Esophagus squamous epithelium (tissue), 5 donors: ENCODE measurements around the gene JPH2. TPM values are rescaled to one million over a fixed set of nuclear protein-coding genes. Genes with fewer than 3 reads are reported as not detected.

Source experiments
- DNase-seq: peaks from one replicate; lab custom pipeline; 2025; lab: John Stamatoyannopoulos, UW
- H3K27ac ChIP-seq, 4 donors: fragments of 200-600 bp; sonication (generic); one replicate each; pipeline ENCODE4 v1.5.1; 2016 to 2019; ENCODE audit warnings: mild to moderate bottlenecking in 1 of 4
- H3K27me3 ChIP-seq, 4 donors: fragments of 200-600 bp; sonication (generic); 1 replicate in 3 of 4; 2 replicates in 1 of 4; pipeline versions ENCODE4 v1.5.1 to v1.6.0; 2017 to 2021; ENCODE audit warnings: antibody characterized with exemption in 1 of 4
- H3K36me3 ChIP-seq, 3 donors: fragments of 200-600 bp; sonication (generic); one replicate each; pipeline ENCODE4 v1.5.1; 2016 to 2019
- H3K4me1 ChIP-seq, 3 donors: fragments of 200-600 bp; sonication (generic); one replicate each; pipeline ENCODE4 v1.5.1; 2017 to 2019
- H3K4me3 ChIP-seq, 4 donors: fragments of 200-600 bp; sonication (generic); 1 replicate in 3 of 4; 2 replicates in 1 of 4; pipeline ENCODE4 v1.5.1; 2016 to 2019; ENCODE audit warnings: mild to moderate bottlenecking in 2 of 4, moderate library complexity in 1 of 4
- H3K9me3 ChIP-seq, 3 donors: fragments of 200-600 bp; sonication (generic); one replicate each; pipeline ENCODE4 v1.5.1; 2016 to 2019
- POLR2A ChIP-seq, 4 donors: fragments of 450-650 bp; IDR thresholded peaks; one replicate each; pipeline ENCODE4 v1.6.1; 2017; ENCODE audit warnings: antibody characterized with exemption in 4 of 4, mild to moderate bottlenecking in 4 of 4, moderate library complexity in 3 of 4
- WGBS, 2 donors: methylation state at CpG; one replicate each; pipeline ENCODE4 v1.1.5; 2018; 5-methylcytosine and 5-hydroxymethylcytosine counted together
- intact Hi-C: fragments of 100-400 bp; cut with DNase I; formaldehyde crosslinking; loops from one replicate; pipeline ENCODE4 v1.15.0; 2022
- total RNA-seq, 4 donors: library from RNA; depleted of rRNA; stranded (reverse); fragments of >200 nt; gene quantifications; one replicate each; pipeline ENCODE4 v1.1.0, GENCODE V29; 2016
- TF ChIP-seq, protein P1 (sequence below), 6 experiments: fragments of 450-650 bp in 4 of 6; fragments of 200-600 bp in 2 of 6; sonication (generic) in 2 of 6; IDR thresholded peaks; one replicate each; pipeline ENCODE4 v1.5.1; 2016 to 2019; ENCODE audit warnings: antibody characterized with exemption in 6 of 6, mild to moderate bottlenecking in 4 of 6, moderate library complexity in 4 of 6
- donor health status: DM: yes; HTN: yes; CAD: no.

Gene JPH2
- total RNA-seq, 4 donors from 2014 or later, result 2.4 to 32.0 (median 6.8) TPM

DNA sequence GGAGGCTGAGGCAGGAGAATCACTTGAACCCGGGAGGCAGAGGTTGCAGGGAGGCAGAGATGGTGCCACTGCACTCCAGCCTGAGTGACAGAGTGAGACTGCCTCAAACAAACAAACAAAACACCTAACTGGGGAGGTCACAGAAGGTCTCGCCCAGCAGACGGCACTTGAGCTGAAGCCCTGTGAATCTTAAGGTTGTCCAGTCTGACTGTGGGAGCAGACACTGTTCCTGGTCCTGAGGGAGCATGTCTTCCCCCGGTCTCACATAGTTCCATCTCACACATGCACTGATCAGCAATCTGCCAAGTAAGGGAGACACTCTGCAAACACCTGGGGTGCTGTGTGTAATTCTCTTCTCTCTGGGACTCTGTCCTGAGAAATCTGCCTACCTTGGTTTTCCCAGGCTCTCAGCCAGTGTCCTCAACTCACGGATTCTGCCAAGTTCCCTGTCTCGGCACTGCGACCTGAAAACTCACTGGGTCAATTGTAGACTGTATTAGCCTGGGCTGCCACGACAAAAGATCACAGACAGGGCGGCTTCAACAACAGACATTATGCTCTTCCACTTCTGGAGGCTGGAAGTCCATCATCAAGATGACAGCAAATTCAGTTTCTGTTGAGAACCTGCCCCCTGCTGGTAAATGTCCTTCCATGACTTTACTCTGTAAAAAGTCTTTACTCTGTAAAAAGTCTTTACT, 94.3 kb downstream of the JPH2 start:
- DNase-seq, result no peak
- Histone ChIP-seq H3K27me3 (peaks cover 0 to 3% (median 0%) of the 10 kb centered on the region in 4 donors), H3K36me3 (no peaks in the 10 kb centered on the region), H3K9me3 (no peaks in the 10 kb centered on the region), H3K27ac (no peak overlapping the region), H3K4me3 (no peak overlapping the region), H3K4me1 (peaks cover 12 to 30% (median 17%) of the 10 kb centered on the region in 3 donors)
- 70 to 81% methylated on average over 7 to 9 of the region's 9 CpGs for WGBS, 2 donors
- intact Hi-C loops, result no loop called here
- TF ChIP-seq, protein P1, sequence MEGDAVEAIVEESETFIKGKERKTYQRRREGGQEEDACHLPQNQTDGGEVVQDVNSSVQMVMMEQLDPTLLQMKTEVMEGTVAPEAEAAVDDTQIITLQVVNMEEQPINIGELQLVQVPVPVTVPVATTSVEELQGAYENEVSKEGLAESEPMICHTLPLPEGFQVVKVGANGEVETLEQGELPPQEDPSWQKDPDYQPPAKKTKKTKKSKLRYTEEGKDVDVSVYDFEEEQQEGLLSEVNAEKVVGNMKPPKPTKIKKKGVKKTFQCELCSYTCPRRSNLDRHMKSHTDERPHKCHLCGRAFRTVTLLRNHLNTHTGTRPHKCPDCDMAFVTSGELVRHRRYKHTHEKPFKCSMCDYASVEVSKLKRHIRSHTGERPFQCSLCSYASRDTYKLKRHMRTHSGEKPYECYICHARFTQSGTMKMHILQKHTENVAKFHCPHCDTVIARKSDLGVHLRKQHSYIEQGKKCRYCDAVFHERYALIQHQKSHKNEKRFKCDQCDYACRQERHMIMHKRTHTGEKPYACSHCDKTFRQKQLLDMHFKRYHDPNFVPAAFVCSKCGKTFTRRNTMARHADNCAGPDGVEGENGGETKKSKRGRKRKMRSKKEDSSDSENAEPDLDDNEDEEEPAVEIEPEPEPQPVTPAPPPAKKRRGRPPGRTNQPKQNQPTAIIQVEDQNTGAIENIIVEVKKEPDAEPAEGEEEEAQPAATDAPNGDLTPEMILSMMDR (IDR thresholded peaks at IDR 0.05), result peak in 5 of 6 experiments; percentile 22 to 60 (median 31)
- no peak for TF ChIP-seq POLR2A (IDR thresholded peaks at IDR 0.05)

DNA sequence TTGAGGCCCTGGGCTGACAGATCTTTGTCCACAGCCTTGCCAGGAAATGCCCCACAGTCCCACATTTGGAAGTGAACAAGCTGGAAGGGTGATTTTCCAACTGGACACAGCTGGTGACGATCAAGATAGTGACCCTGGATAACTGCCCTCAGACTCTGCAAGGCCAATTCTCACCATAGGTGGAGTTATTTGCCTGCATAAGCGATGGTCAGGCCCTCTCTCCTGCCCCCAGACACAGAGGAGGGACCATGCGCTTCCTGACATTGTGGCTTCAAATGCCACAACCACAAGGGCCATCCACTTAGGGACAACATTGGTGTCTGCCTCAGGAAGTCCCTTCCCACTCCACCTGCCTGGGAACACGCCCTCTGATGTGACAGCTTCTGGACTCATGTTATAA, 96.0 kb downstream of the JPH2 start:
- no peak for DNase-seq
- no peak for TF ChIP-seq POLR2A (IDR thresholded peaks at IDR 0.05)
- TF ChIP-seq, protein P1 (IDR thresholded peaks at IDR 0.05), result no peak
- 67 to 82% methylated on average over 2 to 4 of the region's 4 CpGs for WGBS, 2 donors
- H3K4me1 ChIP-seq, result peaks cover 16 to 40% (median 22%) of the 10 kb centered on the region in 3 donors
- peaks cover 0 to 3% (median 0%) of the 10 kb centered on the region in 4 donors for H3K27me3 ChIP-seq
- H3K36me3 ChIP-seq, result no peaks in the 10 kb centered on the region
- peak overlapping the region in 2 of 4 donors; percentile 44 to 49 for H3K27ac ChIP-seq
- H3K4me3 ChIP-seq, result no peak overlapping the region
- H3K9me3 ChIP-seq, result no peaks in the 10 kb centered on the region
- intact Hi-C loops, result no loop called here

DNA sequence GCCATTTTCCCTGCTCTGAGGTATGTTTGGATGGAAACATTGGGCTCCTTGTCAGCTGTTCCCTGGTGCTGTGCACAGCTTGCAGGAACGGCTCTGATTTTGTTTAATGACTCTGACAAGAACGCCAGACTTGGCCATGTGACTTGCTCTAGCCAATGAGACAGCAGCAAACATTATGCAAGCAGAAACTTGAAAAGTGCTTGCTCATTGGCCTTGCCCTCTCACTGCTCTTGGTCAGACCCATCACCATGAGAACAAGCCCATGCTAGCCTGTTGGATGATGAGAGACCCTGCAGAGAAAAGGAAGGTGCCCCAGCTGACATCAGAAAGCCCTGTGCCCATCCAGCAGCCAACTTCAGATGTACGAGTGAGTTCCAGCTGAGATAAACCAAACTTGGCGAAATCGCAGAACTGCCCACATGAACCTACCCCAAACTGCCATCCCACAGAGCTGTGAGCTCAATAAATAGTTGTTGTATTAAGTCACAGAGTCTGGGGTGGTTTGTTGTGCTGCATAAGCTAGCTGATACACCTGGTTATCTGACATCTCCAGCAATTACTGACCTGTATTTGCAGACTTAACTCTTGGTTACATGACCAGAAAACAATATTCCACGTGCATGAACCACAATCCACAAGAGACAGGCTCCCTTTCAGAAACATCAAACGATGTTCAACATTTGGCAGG, 96.9 kb downstream of the JPH2 start:
- TF ChIP-seq, protein P1 (IDR thresholded peaks at IDR 0.05), result no peak
- peak in 1 of 4 donors; percentile 11 for TF ChIP-seq POLR2A (IDR thresholded peaks at IDR 0.05)
- Histone ChIP-seq H3K27me3 (peaks cover 0 to 3% (median 0%) of the 10 kb centered on the region in 4 donors), H3K9me3 (no peaks in the 10 kb centered on the region), H3K36me3 (no peaks in the 10 kb centered on the region), H3K4me1 (peaks cover 16 to 43% (median 22%) of the 10 kb centered on the region in 3 donors), H3K27ac (peak overlapping the region in 2 of 4 donors; percentile 31 to 49), H3K4me3 (no peak overlapping the region)
- WGBS, 2 donors, result 49 to 84% methylated on average over 5 to 6 of the region's 7 CpGs
- intact Hi-C loops, result loop anchor here (10.0 kb wide), 2 partner anchors 555 to 635 kb away; partner anchors contain the start of gene SRSF6
- DNase-seq, result no peak

DNA sequence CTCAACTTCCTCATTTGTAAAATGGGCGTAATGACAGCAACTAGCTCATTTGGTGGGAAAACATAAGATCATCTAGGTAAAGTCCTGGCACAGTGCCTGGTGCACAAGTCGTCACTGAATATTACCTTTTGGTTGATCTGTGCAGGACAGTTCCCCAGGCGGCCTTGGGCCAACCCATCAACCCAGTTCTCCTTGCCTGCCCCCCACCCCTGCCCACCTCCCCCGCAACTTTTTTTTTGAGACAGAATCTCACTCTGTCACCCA, 99.2 kb downstream of the JPH2 start:
- Histone ChIP-seq H3K27me3 (no peaks in the 10 kb centered on the region), H3K9me3 (no peaks in the 10 kb centered on the region), H3K36me3 (no peaks in the 10 kb centered on the region), H3K4me1 (peaks cover 16 to 43% (median 22%) of the 10 kb centered on the region in 3 donors), H3K4me3 (no peak overlapping the region), H3K27ac (peak overlapping the region in 2 of 4 donors; percentile 33 to 49)
- intact Hi-C loops, result loop anchor here (10.0 kb wide), 2 partner anchors 553 to 633 kb away; partner anchors contain the start of gene SRSF6
- no peak for TF ChIP-seq POLR2A (IDR thresholded peaks at IDR 0.05)
- TF ChIP-seq, protein P1 (IDR thresholded peaks at IDR 0.05), result no peak
- WGBS, 2 donors, result 46 to 58% methylated on average over 3 to 4 of the region's 4 CpGs
- no peak for DNase-seq
